Coronary artery (tissue), 2 donors: ENCODE data around the gene PLEKHF1.
"Not testable (repeated sequence)": the region's sequence is repeated elsewhere in the genome, so short reads cannot be mapped to it uniquely, and the experiment has no call there.

Experiments
- DNase-seq: peaks from one replicate; pipeline ENCODE4 v3.0.0-alpha.2; 2017; ENCODE audit warnings: low spot score
- H3K27ac ChIP-seq, 2 donors: fragments of 200-600 bp; sonication (generic); one replicate each; pipeline ENCODE4 v1.5.1; 2016 to 2019
- H3K4me3 ChIP-seq: fragments of 200-600 bp; sonication (generic); 2 replicates; pipeline ENCODE4 v1.5.1; 2016; ENCODE audit warnings: mild to moderate bottlenecking, moderate library complexity
- TF ChIP-seq, protein P1 (sequence below): fragments of 200-600 bp; sonication (generic); IDR thresholded peaks from one replicate; pipeline ENCODE4 v1.5.1; 2019; ENCODE audit warnings: antibody characterized with exemption

PLEKHF1 gene

DNA sequence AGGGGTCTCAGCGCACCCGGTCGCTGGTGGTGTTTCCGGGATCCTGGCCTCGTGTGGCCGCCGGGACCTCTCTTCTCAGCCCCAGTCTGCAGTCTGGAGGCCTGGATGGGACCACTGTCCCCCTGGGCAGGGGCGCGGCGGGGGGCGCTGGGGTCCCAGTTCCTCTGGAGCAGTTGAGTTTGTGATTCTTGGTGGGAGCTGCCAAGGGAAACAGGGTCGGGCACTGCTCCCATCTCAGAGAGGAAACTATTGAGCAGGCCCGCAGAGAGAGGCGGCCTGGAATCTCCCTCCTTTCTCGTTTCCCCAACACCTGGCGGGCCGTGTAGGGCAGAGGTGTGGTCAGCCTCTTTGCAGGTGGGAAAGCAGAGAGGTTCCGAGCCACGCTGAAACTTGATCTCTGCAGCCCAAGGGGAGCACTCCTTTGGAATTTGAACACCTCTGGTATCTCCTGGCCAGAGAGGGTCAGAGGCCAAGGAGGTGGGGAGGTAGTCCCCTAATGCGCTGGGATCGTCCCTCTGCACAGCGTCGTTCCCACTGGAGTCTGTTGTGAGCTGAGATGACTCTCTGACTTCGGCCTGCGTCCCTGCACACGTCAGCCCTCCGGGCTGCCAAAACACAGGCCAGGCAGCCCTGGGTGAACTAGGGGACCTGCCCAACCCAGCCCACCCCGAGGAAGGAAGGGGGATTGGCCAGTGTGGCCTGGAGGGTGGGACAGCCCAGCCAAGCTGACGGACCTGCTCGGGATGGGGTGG is 741 bp downstream of the PLEKHF1 start:
- DNase-seq = peak; percentile 90
- Histone ChIP-seq H3K27ac (peak overlapping the region; percentile 95 to 96), H3K4me3 (peak overlapping the region; percentile 92)
- TF ChIP-seq, protein P1, sequence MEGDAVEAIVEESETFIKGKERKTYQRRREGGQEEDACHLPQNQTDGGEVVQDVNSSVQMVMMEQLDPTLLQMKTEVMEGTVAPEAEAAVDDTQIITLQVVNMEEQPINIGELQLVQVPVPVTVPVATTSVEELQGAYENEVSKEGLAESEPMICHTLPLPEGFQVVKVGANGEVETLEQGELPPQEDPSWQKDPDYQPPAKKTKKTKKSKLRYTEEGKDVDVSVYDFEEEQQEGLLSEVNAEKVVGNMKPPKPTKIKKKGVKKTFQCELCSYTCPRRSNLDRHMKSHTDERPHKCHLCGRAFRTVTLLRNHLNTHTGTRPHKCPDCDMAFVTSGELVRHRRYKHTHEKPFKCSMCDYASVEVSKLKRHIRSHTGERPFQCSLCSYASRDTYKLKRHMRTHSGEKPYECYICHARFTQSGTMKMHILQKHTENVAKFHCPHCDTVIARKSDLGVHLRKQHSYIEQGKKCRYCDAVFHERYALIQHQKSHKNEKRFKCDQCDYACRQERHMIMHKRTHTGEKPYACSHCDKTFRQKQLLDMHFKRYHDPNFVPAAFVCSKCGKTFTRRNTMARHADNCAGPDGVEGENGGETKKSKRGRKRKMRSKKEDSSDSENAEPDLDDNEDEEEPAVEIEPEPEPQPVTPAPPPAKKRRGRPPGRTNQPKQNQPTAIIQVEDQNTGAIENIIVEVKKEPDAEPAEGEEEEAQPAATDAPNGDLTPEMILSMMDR = no peak

DNA sequence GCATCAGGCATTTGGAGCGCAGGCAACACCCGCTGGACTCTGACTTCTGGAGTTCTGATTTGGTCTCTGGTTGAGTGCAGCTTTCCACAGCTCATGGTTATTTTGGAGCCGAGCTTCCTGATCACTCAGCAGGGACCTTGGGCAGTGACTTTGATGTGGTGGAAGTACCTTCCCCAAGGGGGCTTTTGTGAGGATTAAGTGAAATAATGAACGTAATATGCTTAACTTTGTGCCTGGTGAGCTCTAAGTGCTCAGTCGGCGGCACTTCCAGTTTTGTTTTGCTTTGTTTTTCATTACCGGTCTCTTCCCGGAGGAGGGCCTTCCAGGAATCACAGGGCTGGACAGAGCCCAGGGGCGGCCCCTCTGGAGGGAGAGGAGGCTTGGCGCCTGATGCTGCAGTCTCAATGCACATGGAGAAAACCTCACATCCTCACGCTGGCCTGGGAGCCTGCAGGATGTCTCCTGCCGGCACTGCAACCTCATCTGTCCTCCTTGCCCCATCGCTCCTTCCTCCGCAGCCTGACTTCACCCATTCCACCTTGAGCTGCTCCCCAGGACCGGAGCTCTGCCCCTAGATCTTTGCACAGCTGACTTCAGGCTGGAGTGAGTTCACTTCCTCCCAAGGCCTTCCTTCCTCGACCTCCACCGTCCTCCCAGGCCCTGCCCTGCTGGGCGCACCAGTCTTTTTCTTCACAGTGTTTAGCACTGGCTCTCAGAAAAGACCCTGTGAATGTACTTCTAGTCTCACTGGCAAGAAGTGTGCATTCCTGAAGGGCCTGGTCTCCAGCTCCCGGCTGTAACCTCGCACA is 1.5 kb downstream of the PLEKHF1 start:
- DNase-seq = no peak
- Histone ChIP-seq H3K4me3 (peak overlapping the region; percentile 92), H3K27ac (peak overlapping the region; percentile 95 to 96)
- TF ChIP-seq, protein P1 = no peak

- peak overlapping the region; percentile 92 for H3K4me3 ChIP-seq
- TF ChIP-seq, protein P1 = no peak
- DNase-seq = no peak
- peak overlapping the region; percentile 95 to 96 for H3K27ac ChIP-seq
These were observed 2.1 kb downstream of the PLEKHF1 start for GRCh38 chr19:29667387-29667783.

GRCh38 chr19:29667901-29668341 is 2.7 kb downstream of the PLEKHF1 start:
- no peak for DNase-seq
- Histone ChIP-seq H3K4me3 (no peak overlapping the region), H3K27ac (peak overlapping the region in 1 of 2 donors; percentile 96)
- TF ChIP-seq, protein P1 = no peak

GRCh38 chr19:29668746-29669609 is 3.7 kb downstream of the PLEKHF1 start:
- Histone ChIP-seq H3K4me3 (no peak overlapping the region), H3K27ac (peak overlapping the region in 1 of 2 donors; percentile 6)
- TF ChIP-seq, protein P1 = no peak
- DNase-seq = no peak

- TF ChIP-seq, protein P1 = no peak
- no peak for DNase-seq
- Histone ChIP-seq H3K4me3 (no peak overlapping the region), H3K27ac (no peak overlapping the region)
These were observed 5.0 kb downstream of the PLEKHF1 start for GRCh38 chr19:29670255-29670654.

DNA sequence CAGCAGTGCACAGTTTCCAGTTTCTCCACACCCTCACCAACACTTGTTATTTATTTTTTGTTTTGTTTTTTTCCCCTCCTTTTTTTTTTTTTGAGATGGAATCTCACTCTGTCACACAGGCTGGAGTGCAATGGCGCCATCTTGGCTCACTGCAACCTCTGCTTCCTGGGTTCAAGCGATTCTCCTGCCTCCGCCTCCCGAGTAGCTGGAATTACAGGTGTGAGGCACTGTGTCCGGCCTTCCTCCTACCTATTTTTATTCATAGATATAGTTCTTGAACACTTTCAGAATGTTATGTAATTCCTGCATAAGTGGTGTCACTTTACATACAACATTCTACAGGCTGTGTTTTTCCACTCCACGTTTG is 5.7 kb downstream of the PLEKHF1 start:
- Histone ChIP-seq H3K27ac (peak overlapping the region in 1 of 2 donors; percentile 20), H3K4me3 (peak overlapping the region; percentile 11)
- DNase-seq = not testable (repeated sequence)
